ENCODE data around the gene CACFD1. TPM values are rescaled to one million over a fixed set of nuclear protein-coding genes. Genes with fewer than 3 reads are reported as not detected.

Gene CACFD1
- total and polyA plus RNA-seq, 2 of the 4 experiments (the other 2 are of a cell fraction) = 2.0 to 6.6 TPM

- CTCF ChIA-PET = no interaction called here
- H3K36me3 ChIP-seq (ENCODE audit: control insufficient read depth, insufficient read depth, low read length) = no peaks in the 10 kb centered on the region
- no peak overlapping the region for H3K23ac ChIP-seq (ENCODE audit: low read depth, low read length)
- no peak overlapping the region for H2BK20ac ChIP-seq (ENCODE audit: low read depth, low read length)
- peak overlapping the region; percentile 56 for H2AFZ ChIP-seq (replicated peaks; ENCODE audit: low read length, poor library complexity)
- H2AK5ac ChIP-seq (ENCODE audit: low read depth, low read length) = no peak overlapping the region
- H2BK15ac ChIP-seq (ENCODE audit: low read depth, low read length) = no peak overlapping the region
- in situ Hi-C loops (cut with MboI; ENCODE audit: low sequenced_read_pairs) (no loop called here), intact Hi-C loops (cut with micrococcal nuclease) (no loop called here), dilution Hi-C loops (cut with HindIII; ENCODE audit: low sequenced_read_pairs, unreplicated experiment) (no loop called here)
- no peak overlapping the region for H3K27ac ChIP-seq (ENCODE audit: insufficient read depth, low read length)
- H3K56ac ChIP-seq (ENCODE audit: extremely low read depth, insufficient read depth, low read length) = no peak overlapping the region
- peaks cover 15% of the 10 kb centered on the region; the same call in 1 of the 2 replicates for H3K27me3 ChIP-seq (ENCODE audit: control insufficient read depth, insufficient read depth, low read length)
- POLR2A ChIA-PET (ENCODE audit: unreplicated experiment) = no interaction called here
- H2BK120ac ChIP-seq (ENCODE audit: low read depth, low read length) = no peak overlapping the region
- peaks cover 10% of the 10 kb centered on the region; the same call in 1 of the 2 replicates for H3K4me1 ChIP-seq (ENCODE audit: control insufficient read depth, insufficient read depth, low read length)
- no peak overlapping the region for H3K4me3 ChIP-seq (ENCODE audit: insufficient read depth, low read depth, low read length)
- no peak overlapping the region for H3K9ac ChIP-seq (ENCODE audit: low read depth, low read length)
- peaks cover 3% of the 10 kb centered on the region; the same call in 1 of the 2 replicates for H4K20me1 ChIP-seq (ENCODE audit: insufficient read depth, low read length)
- WGBS, 2 experiments (ENCODE audit: extremely low coverage in 2 of 2, insufficient read length in 1 of 2) = 83% methylated on average over 2 of the region's 8 CpGs; no CpG with 5 or more reads in 1 of the 2 experiments
- H3K18ac ChIP-seq (ENCODE audit: low read depth, low read length) = no peak overlapping the region
- TF ChIP-seq RFX5 (IDR thresholded peaks at IDR 0.05; ENCODE audit: low read depth, low read length) (no peak), CHD1 (IDR thresholded peaks at IDR 0.05; ENCODE audit: low read depth, low read length) (no peak), CTCF (conservative IDR thresholded peaks at IDR 0.05; ENCODE audit: low read depth, low read length) (no peak), MAFK (IDR thresholded peaks at IDR 0.05; ENCODE audit: low read depth, low read length) (no peak), MAZ (IDR thresholded peaks at IDR 0.05; ENCODE audit: borderline replicate concordance, low read depth, low read length) (no peak)
- no peak overlapping the region for H3K4me2 ChIP-seq (ENCODE audit: low read depth, low read length)
- H4K91ac ChIP-seq (ENCODE audit: insufficient read depth, low read depth, low read length) = no peak overlapping the region
- ATAC-seq (ENCODE audit: low read depth) (no peak), DNase-seq (no peak)
- H3K9me3 ChIP-seq (ENCODE audit: control insufficient read depth, insufficient read depth, low read length) = no peaks in the 10 kb centered on the region; the same call in 1 of the 2 replicates
- no TSS peak for BruUV-seq (replicated peaks)
- no peak overlapping the region for H3K14ac ChIP-seq (replicated peaks; ENCODE audit: low read depth, low read length)
- no peaks in the 10 kb centered on the region for H3K79me1 ChIP-seq (ENCODE audit: low read depth in 1 of 2, low read length in 2 of 2)
- H2BK5ac ChIP-seq (ENCODE audit: low read depth, low read length, poor library complexity, severe bottlenecking) = no peak overlapping the region
- H2AK9ac ChIP-seq (replicated peaks; ENCODE audit: low read depth, low read length, poor library complexity) = no peak overlapping the region
- no peak overlapping the region for H4K5ac ChIP-seq (ENCODE audit: low read depth, low read length)
- H3K9me1 ChIP-seq (ENCODE audit: insufficient read depth, low read length) = peaks cover 12% of the 10 kb centered on the region; the same call in 1 of the 2 replicates
- H4K8ac ChIP-seq (ENCODE audit: low read depth in 2 of 2, low read length in 2 of 2) = no peak overlapping the region
- no peak overlapping the region for H3K4ac ChIP-seq (ENCODE audit: low read depth, low read length)
Observed at GRCh38 chr9:133508046-133508445, 48.3 kb downstream of the CACFD1 start.

Data from IMR-90 (cell line).